KBM-7 (cell line): Measurements from ENCODE around the gene KDM1A.

Experiments
- DNase-seq: peaks from one replicate; pipeline ENCODE4 v3.0.0-alpha.2; 2015
- in situ Hi-C: fragments of 300-500 bp; cut with MboI; formaldehyde crosslinking; loops from 2 replicates; pipeline ENCODE4 v1.14.3; 2020; ENCODE audit warnings: low sequenced_read_pairs, low pct_unique_long_range_greater_than_20kb, mixed read lengths

KDM1A gene

DNA sequence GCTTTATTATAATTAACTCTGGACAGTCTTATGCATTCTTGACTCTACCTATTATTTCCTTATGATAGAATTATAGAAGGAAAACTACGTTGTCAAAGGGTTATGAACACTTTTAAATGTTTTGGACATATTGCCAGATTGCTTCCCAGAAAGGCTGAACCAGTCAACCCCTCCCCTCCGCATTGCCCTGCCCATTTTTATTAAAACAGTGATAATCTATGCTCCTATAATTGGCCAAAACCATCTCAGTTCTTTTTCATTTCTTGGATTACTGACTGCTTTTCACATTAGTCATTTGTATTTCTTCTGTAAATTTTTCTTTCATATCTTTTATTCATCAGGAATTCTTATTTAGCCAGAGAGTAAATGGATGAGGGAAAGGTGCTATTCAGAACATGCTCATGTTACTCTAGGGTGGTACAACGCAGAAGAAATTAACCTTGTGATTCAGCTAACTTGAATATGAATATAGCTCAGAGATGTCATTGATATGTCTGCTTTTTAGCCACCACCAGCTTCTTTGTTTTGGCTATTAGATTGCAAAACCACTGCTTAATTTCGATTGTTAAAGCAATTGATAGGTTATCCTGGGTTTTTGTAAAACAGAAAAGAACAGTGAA is 32.1 kb downstream of the KDM1A start:
- no peak for DNase-seq
- in situ Hi-C loops: no loop called here

DNA sequence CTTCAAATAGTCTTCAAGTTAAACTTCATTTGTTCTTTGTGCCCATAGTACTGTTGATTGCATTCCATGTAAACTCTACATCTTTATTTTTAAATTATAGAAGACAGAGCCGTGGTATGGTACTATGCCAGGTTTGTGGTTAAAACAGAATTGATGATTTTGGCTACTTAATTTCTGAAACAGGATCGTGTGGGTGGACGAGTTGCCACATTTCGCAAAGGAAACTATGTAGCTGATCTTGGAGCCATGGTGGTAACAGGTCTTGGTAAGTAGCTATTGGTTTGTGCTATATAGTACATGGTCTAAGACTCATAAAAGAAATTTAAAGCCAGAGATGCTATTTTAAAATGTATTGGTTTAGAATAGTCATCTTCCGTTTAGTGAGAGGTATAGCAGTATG is 38.0 kb downstream of the KDM1A start:
- in situ Hi-C loops: no loop called here
- no peak for DNase-seq

DNA sequence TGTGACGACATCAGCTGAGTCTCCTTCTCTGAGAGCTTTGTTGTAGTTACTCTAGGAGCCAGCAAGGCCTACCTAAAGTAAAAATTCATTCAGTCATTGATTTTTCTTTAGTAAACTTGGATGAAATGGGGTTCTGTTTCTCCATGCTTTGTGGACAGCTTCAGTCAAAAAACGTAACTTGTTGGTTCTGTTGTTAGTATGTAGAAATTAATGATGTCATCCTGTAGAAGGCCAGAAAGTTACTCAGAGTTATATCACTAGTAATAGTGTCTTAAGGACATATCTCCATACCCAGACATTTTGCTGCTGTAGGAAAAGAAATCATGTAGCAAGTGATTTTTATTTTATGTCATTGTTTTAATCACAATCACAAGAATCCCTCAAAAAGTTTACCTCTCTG is 43.0 kb downstream of the KDM1A start:
- in situ Hi-C loops: no loop called here
- no peak for DNase-seq

DNA sequence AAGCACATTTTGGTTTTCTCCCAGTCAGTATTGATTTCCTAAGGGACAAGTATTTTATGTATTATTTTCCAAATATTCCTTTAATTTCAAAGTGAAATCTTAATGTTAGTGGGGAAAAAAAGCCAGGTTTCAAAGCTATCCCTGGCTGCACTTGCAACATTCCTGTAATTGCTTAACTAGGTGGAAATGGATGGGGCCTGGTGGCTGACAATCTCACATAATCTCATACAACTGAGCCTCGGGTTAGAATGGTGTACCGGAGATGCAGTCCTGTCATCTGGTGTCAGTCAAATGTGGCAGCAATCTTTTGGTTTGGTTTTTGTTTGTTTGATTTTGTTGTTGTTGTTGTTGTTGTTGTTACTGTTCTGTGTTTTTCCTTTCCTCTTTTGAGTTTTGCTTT is 46.1 kb downstream of the KDM1A start:
- DNase-seq: no peak
- in situ Hi-C loops: no loop called here

DNA sequence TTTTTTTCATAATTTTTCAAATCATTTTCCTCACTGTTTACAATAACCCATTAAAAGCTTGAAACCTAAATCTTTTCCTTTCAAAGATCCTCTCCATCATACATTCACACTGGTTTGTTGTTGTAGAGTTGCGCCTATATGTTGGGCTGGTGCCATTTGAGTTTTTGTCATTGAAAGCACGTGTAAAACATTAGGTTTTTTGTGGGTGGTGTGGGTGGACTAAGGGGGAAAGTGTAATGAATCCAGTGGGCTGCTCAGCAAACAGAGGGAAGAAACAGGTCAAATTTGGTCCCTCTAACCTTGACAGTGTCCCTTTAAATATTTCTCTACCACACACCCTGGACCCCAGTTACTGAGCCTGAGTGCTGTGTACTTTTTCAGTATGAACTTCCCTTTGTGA is 46.8 kb downstream of the KDM1A start:
- in situ Hi-C loops: no loop called here

DNA sequence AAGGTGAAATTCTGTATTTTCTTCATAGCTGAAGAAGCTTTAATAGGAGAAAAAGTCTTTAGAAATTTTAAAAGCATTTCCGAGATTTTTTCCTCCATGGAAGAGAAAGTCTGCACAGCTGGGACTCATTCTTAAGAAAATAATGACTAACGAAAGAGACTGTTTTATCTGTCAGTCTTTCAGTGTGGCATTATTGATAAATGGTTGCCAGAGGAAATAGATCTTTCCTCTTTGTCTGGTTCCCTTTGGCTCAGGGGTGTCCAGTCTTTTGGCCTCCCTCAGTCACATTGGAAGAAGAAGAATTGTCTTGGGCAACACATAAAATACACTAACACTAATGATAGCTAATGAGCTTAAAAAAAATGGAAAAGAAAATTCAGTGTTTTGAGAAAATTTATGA is 49.9 kb downstream of the KDM1A start:
- in situ Hi-C loops: no loop called here
- DNase-seq: no peak

More for the DNA sequence above, 46.8 kb downstream of the KDM1A start:
- no peak for DNase-seq

DNA sequence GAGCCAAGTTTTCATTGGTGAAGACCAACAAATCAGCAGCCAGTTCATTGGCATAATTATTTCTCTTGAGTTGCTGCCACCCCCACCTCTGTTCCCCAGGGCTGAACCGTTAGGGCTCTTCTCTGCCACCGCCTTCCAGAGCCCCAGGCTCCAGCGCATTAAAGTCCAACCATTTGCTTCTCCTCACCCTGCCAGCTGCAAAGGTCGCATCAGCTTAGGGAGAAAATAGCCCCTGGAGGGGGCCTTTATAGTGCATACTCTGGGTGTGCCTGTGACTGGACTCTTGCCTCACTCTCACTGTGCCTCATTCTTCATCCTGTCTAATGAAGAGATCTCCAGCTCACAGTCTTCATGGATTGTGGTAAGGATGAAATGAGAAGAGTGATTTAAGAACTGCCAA is 50.4 kb downstream of the KDM1A start:
- in situ Hi-C loops: no loop called here

DNA sequence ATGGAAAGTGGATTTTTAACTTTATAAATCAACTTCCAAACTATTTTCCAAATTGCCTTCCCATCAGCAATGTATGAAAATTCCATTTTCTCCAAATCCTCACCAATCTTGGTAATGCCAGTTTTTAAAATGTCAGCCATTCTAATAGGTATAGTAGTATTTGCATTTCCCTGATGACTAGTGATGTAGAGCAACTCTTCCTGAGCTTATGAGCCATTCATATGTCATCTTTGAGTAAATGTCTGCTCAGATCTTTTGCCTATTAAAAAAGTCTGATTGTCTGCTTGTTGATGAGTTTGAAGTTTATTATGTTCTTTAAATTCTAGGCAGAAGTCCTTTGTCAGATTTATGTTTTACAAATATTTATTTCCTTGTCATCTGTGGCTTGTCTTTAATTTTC is 54.7 kb downstream of the KDM1A start:
- in situ Hi-C loops: no loop called here
- DNase-seq: no peak

More for the DNA sequence above, 50.4 kb downstream of the KDM1A start:
- DNase-seq: no peak

DNA sequence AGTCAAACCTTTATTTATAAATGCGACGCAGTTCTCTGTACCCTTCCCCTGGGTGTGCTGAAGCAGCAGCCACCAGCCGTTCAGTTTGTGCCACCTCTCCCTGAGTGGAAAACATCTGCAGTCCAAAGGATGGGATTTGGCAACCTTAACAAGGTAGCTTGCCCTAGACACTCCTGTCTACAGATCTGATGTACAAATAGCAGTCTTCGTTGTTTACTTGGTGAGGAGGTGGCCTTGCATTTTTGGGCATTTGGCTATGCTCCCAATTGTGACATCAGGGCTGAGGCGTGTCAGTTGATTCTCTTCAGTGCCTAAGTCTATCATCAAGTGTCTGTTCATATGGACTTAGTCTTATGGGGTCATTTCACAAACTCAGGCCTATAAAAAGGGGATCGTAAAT is 59.8 kb downstream of the KDM1A start:
- in situ Hi-C loops: no loop called here

DNA sequence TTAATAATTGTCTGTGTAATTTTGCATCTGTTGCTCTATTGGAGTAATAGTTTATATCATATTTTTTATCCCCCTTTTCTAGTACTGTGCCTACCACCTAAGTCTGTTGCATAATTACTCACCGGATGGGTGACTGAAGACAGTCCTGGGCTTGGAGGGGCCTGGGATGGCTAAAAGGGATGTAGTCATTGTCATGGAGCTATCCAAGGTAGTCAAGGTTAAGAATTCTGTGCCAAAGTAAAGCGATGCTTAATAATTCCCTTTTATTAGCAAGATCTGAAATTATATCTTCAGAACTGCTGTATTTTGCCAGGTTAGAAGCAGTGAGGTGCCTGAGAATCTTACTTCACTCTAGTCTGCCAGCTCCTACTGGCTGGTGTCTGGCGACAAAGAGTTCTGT is 61.6 kb downstream of the KDM1A start:
- in situ Hi-C loops: no loop called here
- DNase-seq: no peak

More for the DNA sequence above, 59.8 kb downstream of the KDM1A start:
- no peak for DNase-seq

DNA sequence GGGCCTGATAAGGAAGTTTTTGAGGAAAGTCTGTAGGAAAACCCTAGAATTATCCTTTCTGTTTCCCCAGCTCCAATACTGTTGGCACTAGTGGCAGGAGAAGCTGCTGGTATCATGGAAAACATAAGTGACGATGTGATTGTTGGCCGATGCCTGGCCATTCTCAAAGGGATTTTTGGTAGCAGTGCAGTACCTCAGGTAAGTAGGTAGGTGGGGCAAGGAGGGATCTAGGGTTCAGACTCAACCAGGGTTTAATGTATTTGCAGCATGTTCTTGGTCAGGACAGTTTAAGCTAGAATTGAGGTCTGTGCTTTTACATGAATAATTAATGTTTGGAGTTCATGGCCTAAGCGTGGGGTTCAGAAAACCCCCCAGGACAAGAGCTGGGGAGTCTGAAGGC is 62.1 kb downstream of the KDM1A start:
- in situ Hi-C loops: no loop called here
- DNase-seq: no peak

DNA sequence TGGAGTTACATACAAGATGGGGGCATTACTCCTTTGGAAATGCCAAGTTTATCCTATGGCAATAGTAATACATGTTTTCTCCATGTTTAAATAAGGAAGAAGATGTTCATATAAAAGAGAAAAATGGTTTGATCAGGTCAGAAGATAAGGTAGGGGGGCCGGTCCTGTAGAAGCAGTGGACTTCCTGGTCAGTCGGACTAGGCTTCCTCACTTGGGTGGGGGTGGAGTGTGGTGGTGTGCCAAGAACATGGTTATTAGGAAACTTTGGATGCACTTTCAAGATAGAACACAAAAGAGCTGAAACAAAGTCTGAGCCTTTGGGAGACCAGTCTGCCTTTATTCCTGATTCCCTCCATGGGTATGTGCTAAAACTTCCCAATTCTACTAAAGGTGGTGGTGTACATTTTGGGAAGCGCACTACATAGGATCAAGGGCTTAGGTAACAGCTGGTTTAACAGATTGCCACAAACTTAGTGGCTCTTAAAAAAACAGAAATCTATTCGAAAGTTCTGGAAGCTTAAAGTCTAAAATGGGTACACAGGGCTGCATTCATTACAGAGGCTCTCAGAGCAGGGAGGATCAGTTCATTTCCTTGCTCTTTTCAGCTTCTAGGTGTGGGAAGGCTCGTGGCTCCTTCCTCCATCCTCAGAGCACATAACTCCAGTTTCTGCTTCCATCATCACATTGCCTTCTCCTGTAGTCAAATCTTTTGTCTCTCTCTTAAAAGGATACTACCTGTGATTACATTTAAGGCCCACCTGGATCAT is 64.6 kb downstream of the KDM1A start:
- in situ Hi-C loops: no loop called here
- DNase-seq: no peak

DNA sequence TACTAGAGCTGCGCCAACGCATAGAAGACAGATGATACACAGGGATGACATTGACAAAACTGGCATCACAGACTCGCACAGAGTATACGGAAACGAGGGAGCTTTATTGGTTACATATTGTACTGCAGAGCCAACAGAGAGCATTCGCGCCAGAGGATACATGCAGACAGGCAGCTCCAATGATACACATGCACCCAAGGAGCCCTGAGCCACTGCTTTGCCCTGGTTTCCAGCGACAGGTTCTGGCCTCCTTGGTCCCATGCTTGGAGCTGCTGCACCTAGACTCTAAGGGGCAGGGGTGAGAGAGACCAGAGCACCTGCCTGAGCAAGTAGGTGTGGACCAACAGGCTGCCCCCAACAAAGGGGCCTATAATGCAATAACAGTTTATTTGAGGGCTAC is 65.6 kb downstream of the KDM1A start:
- DNase-seq: no peak
- in situ Hi-C loops: no loop called here

DNA sequence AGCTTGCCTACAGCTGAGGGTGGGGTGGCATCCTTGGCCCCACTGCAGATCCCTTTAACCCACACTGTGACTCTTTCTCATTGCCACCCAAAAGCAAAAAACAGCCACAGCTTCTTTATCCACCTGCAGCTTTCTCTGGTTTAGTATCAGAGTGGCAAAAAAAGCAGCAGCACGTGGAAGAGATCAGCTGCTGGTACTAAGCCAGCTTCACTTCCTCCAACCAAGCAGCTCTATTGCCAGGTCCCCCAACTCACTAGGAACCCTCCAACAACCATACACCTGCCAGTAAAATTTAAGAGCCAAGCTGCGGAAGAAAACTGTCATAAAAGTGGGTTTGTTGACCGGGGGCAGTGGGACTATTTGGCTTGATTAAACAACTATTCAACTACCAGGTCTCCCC is 66.4 kb downstream of the KDM1A start:
- DNase-seq: no peak

DNA sequence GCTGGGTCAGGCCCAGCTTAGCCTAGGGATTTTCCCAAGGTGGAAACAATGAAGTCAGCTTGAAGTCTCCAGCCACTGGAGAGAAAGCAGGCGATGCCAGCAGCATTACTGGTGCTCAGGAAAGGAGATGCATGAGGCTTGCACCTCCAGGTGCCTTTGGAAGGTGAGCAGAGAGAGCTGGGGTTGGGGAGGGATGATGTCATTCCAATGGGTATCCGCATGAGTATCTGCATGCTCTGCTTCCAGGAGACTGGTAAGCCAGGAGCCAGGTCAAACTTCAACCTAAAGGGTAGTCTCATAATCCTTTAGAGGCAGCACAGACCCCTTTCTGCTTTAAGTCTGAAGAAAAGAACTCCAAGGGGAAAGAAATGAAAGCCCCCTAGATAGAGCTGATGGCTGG is 68.8 kb downstream of the KDM1A start:
- no peak for DNase-seq
- in situ Hi-C loops: no loop called here

More for the DNA sequence above, 66.4 kb downstream of the KDM1A start:
- in situ Hi-C loops: no loop called here

DNA sequence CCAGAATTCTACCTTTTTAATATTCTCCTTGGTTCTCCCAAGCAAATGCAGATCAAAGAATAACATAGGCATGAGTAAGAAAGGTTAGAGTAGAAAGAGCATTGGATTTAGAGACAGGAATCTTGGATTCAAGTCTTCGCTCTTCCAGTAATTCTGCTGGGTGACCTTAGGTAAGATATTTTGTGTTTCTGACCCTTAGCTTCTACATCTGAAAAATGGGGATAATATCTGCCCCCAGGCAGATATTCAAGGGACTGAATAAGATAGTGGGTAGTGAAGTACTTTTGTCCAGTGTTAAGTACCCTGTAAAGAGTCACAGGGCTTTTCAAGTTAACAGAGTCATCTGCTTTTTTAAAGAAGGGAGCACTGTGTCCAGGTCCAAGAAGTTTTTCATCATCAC is 70.8 kb downstream of the KDM1A start:
- in situ Hi-C loops: loop anchor here (10.0 kb wide), 2 partner anchors 95 to 115 kb away; partner anchors contain the start of gene LACTBL1

DNA sequence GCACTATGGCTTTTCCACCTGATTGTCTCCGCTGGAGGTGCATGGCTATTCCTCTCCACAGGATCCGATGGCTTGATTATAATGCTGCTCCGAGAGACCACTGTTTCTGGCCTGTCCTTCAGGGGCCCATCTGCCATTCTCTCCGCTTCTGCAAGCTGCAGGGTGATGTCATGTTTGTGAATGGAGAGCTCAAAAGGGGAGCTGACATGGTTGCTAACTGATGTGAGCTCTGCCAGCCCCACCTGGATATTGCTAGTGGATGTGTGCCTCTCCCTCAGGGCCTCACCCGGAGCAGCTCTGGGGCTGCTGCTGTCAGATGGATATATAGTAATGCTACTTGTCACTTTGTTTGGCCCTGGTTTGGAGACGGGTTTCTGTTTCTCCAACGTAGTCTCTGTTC is 72.3 kb downstream of the KDM1A start:
- in situ Hi-C loops: loop anchor here (10.0 kb wide), 2 partner anchors 93 to 117 kb away; partner anchors contain the start of gene LACTBL1
- no peak for DNase-seq

More for the DNA sequence above, 70.8 kb downstream of the KDM1A start:
- DNase-seq: no peak

DNA sequence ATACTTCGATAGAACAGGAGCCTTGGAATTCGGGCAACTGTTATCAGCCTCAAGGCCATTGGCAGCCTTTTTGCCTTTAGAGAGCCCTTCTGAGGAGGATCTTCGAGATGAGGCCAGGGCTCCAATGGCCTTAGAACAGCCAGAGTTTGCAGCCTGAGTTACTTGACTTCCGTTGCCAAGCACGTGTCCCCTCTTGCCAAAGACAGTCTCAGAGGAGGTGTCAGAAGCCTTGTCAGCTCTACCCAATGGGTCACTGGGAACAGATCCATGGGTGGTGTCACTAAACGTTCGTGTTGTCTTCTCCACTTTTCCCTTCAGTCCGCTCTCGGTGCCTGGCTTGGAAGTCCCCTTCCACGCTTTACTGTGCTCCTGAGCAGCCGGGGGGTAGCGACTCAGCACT is 73.2 kb downstream of the KDM1A start:
- in situ Hi-C loops: loop anchor here (10.0 kb wide), 2 partner anchors 92 to 118 kb away; partner anchors contain the start of gene LACTBL1
- DNase-seq: no peak

DNA sequence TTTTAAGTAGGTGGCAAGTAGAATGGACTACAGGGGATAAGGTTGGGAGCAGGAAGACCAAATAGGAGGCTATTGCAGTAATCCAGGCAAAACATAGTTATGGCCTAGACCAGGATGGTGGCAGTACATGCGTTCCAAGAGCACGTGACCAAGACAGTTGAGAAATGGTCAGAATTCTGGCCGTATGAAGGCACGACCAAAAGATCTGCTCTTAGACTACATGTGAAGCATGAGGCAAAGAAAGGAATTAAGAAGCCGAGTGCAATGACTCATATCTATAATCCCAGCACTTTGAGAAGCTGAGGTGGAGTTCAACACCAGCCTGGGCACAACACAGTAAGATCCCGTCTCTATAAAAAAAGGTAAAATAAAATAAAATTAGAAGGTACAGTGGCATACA is 78.0 kb downstream of the KDM1A start:
- in situ Hi-C loops: loop anchor here (10.0 kb wide), 2 partner anchors 87 to 123 kb away; partner anchors contain the start of gene LACTBL1
- no peak for DNase-seq

DNA sequence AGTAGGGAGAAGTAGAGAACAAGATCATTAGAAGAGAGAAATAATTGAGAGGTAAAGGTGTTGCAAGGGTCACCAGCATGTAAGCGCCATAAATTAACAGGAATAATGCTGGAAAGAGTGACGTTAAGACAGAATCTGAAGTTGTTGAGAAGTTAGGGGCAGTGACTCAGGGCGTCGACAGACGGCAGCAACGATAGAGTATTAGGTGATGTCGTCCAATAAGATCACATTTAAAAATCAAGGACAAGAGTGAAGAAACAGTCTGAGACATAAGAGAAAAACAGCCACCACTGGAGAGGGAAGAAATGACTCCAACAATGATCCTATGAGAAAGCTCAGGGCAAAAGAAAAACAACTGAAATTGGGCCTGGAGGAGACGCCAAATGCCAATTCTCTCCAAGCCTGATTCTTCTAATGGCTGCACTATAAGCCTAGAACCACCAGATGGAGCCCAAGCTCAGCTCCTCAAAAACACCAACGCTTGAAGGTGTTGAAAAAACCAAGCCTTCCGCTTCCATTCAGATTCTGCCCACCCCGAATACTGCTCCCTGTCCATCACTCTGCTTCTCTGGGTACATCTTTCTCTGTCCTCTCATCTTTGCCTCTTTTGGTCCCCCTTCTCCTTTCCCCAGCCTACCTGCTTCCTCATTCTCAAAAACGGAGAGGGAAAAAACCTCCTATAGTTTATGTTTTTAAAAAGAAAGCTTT is 79.3 kb downstream of the KDM1A start:
- peak; percentile 80 for DNase-seq
- in situ Hi-C loops: loop anchor here (10.0 kb wide), 2 partner anchors 86 to 124 kb away; partner anchors contain the start of gene LACTBL1
